Measurements from ENCODE around the gene OR10G4. TPM values are rescaled to one million over a fixed set of nuclear protein-coding genes. Genes with fewer than 3 reads are reported as not detected.

Gene OR10G4
- total RNA-seq, 1 experiment from 2014 or later = not detected

Other genes starting within 250 kb of the OR10G4 start
- not detected in 2 replicates for gene OR6M1, start 206.6 kb upstream of the OR10G4 start, total RNA-seq (2014; rRNA removed; shearing (Covaris generic))
- not detected in 2 replicates for gene TMEM225, start 127.3 kb upstream of the OR10G4 start, total RNA-seq (2014; rRNA removed; shearing (Covaris generic))
- gene OR8D4, start 110.8 kb upstream of the OR10G4 start, total RNA-seq (2014; rRNA removed; shearing (Covaris generic)) = not detected in 2 replicates
- gene OR4D5, start 73.4 kb upstream of the OR10G4 start, total RNA-seq (2014; rRNA removed; shearing (Covaris generic)) = not detected in 2 replicates
- gene OR6T1, start 69.2 kb upstream of the OR10G4 start, total RNA-seq (2014; rRNA removed; shearing (Covaris generic)) = not detected in 2 replicates
- gene OR10S1, start 35.2 kb upstream of the OR10G4 start, total RNA-seq (2014; rRNA removed; shearing (Covaris generic)) = not detected in 2 replicates
- gene OR10G6, start 17.8 kb upstream of the OR10G4 start, total RNA-seq (2014; rRNA removed; shearing (Covaris generic)) = not detected in 2 replicates
- gene OR10G9, start 10.0 kb downstream of the OR10G4 start, total RNA-seq (2014; rRNA removed; shearing (Covaris generic)) = not detected in 2 replicates
- gene OR10G8, start 13.8 kb downstream of the OR10G4 start, total RNA-seq (2014; rRNA removed; shearing (Covaris generic)) = not detected in 2 replicates
- gene OR10G7, start 28.3 kb downstream of the OR10G4 start, total RNA-seq (2014; rRNA removed; shearing (Covaris generic)) = not detected in 2 replicates
- gene VWA5A, start 102.5 kb downstream of the OR10G4 start, total RNA-seq (2014; rRNA removed; shearing (Covaris generic)) = 34.7 and 38.1 TPM in 2 replicates
- gene OR10D3, start 170.3 kb downstream of the OR10G4 start, total RNA-seq (2014; rRNA removed; shearing (Covaris generic)) = not detected in 2 replicates
- gene OR8G1, start 228.1 kb downstream of the OR10G4 start, total RNA-seq (2014; rRNA removed; shearing (Covaris generic)) = not detected in 2 replicates
- gene OR8G5, start 243.4 kb downstream of the OR10G4 start, total RNA-seq (2014; rRNA removed; shearing (Covaris generic)) = not detected in 2 replicates

Data from SJCRH30 (cell line).